Measurements from ENCODE around the gene PRSS56.
"Not testable (repeated sequence)": the region's sequence is repeated elsewhere in the genome, so short reads cannot be mapped to it uniquely, and the experiment has no call there.

Gene PRSS56

GRCh38 chr2:232526372-232526941 lies 6.3 kb downstream of the PRSS56 start:
- DNase-seq, result no peak

GRCh38 chr2:232527905-232528470 lies 7.8 kb downstream of the PRSS56 start:
- no peak for DNase-seq

- DNase-seq, result no peak
These were observed 8.7 kb downstream of the PRSS56 start for GRCh38 chr2:232528746-232529460.

GRCh38 chr2:232529806-232530547 lies 9.8 kb downstream of the PRSS56 start:
- no peak for DNase-seq

GRCh38 chr2:232530626-232531260 lies 10.6 kb downstream of the PRSS56 start:
- no peak for DNase-seq

- DNase-seq, result no peak
These were observed 12.2 kb downstream of the PRSS56 start for GRCh38 chr2:232532419-232532818.

- DNase-seq, result not testable (repeated sequence)
These were observed 12.6 kb downstream of the PRSS56 start for GRCh38 chr2:232532821-232533220.

GRCh38 chr2:232533944-232534710 lies 13.9 kb downstream of the PRSS56 start:
- DNase-seq, result no peak

GRCh38 chr2:232534940-232535651 lies 14.9 kb downstream of the PRSS56 start:
- no peak for DNase-seq

- DNase-seq, result no peak
These were observed 15.8 kb downstream of the PRSS56 start for GRCh38 chr2:232535761-232536530.

- DNase-seq, result no peak
These were observed 16.9 kb downstream of the PRSS56 start for GRCh38 chr2:232537079-232537478.

- no peak for DNase-seq
These were observed 17.3 kb downstream of the PRSS56 start for GRCh38 chr2:232537499-232537898.

- DNase-seq, result peak; percentile 17
These were observed 18.5 kb downstream of the PRSS56 start for GRCh38 chr2:232538671-232539070.

- DNase-seq, result no peak
These were observed 19.4 kb downstream of the PRSS56 start, which contains the start of gene CHRNG for GRCh38 chr2:232539298-232540231. Gene CHRNG, plus strand, starts transcription at chr2:232539692. Its CDS starts 56 bp downstream, at chr2:232539748.

GRCh38 chr2:232540441-232541041 lies 20.4 kb downstream of the PRSS56 start:
- no peak for DNase-seq

- DNase-seq, result no peak
These were observed 21.2 kb downstream of the PRSS56 start for GRCh38 chr2:232541195-232541960.

GRCh38 chr2:232541961-232542714 lies 21.9 kb downstream of the PRSS56 start:
- no peak for DNase-seq
